ENCODE data around the gene DNAAF9. TPM values are rescaled to one million over a fixed set of nuclear protein-coding genes. Genes with fewer than 3 reads are reported as not detected.

The DNAAF9 gene
- total and polyA plus RNA-seq, 2 donors (not counting 3 experiments of a cell fraction or from before 2014, with no cell fraction given): 7.6 to 20.9 TPM

DNA sequence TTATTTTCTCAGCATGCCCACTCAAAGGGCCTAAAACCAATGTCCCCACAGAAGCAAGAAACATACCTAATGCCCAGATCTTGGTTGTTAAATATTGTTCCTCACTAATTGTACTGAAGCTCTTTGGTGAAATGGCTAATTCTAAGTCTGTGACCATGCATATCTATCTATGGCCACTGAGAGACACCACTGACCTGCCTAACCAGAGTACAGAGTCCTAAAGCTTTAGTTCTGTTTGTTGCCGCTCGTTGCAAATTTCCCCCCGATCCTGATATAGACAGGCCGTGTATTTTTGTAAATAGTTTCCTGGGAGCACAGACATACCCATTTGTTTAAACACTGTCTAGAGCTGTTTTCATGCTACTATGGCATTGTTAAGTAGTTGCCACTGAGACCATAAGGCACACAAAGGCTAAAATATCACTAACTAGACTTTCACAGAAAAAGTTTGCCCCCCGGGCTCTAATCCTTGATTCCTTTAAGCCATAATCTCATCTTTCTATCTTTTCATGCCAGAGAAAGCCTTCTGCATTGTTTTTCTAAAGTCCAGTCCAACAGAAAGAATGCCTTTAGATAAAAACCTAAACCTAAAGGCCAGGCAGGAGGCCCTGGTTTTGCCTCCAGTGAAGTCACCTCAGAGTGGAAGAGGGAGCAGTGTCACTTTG, 48.7 kb downstream of the DNAAF9 start:
- no peak for TF ChIP-seq MAX (IDR thresholded peaks at IDR 0.05; ENCODE audit: insufficient read depth, insufficient read length)
- no peak for TF ChIP-seq EZH2 (IDR thresholded peaks at IDR 0.05; ENCODE audit: borderline replicate concordance, low read depth, low read length, severe bottlenecking)
- no peak for TF ChIP-seq GATA2 (IDR thresholded peaks at IDR 0.05; ENCODE audit: insufficient read depth, insufficient read length, low read depth, low read length)
- no peak for TF ChIP-seq POLR2A (IDR thresholded peaks at IDR 0.05; ENCODE audit: low read depth, low read length)
- TF ChIP-seq, protein P1, sequence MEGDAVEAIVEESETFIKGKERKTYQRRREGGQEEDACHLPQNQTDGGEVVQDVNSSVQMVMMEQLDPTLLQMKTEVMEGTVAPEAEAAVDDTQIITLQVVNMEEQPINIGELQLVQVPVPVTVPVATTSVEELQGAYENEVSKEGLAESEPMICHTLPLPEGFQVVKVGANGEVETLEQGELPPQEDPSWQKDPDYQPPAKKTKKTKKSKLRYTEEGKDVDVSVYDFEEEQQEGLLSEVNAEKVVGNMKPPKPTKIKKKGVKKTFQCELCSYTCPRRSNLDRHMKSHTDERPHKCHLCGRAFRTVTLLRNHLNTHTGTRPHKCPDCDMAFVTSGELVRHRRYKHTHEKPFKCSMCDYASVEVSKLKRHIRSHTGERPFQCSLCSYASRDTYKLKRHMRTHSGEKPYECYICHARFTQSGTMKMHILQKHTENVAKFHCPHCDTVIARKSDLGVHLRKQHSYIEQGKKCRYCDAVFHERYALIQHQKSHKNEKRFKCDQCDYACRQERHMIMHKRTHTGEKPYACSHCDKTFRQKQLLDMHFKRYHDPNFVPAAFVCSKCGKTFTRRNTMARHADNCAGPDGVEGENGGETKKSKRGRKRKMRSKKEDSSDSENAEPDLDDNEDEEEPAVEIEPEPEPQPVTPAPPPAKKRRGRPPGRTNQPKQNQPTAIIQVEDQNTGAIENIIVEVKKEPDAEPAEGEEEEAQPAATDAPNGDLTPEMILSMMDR (IDR thresholded peaks at IDR 0.05; ENCODE audit: extremely low read depth in 1 of 2, insufficient read depth in 1 of 2, low read depth in 1 of 2, low read length in 2 of 2): no peak
- TF ChIP-seq MYC (IDR thresholded peaks at IDR 0.05; ENCODE audit: low read depth, low read length): no peak
- no peak for TF ChIP-seq JUN (IDR thresholded peaks at IDR 0.05; ENCODE audit: borderline replicate concordance, insufficient read depth, insufficient read length, low read depth)
- TF ChIP-seq FOS (IDR thresholded peaks at IDR 0.05; ENCODE audit: borderline replicate concordance, insufficient read depth, low read length): no peak
- TF ChIP-seq POLR2AphosphoS5 (IDR thresholded peaks at IDR 0.05; ENCODE audit: insufficient read depth, low read depth, low read length): no peak
- BruUV-seq (replicated peaks): no TSS peak
- no peak overlapping the region for H3K4me3 ChIP-seq (replicated peaks in 1 of 3; ENCODE audit: insufficient read depth in 1 of 3, low read depth in 1 of 3, low read length in 3 of 3)
- no peaks in the 10 kb centered on the region for H3K9me1 ChIP-seq (replicated peaks; ENCODE audit: control insufficient read depth, extremely low read depth, insufficient read depth, low read length)
- ChIA-PET CTCF (interaction anchor here (0.6 to 1.7 kb wide), 2 partner anchors 318 to 352 kb away, joined by 3 to 4 read pairs; no protein-coding TSS in a partner anchor), POLR2A (no interaction called here)
- no peaks in the 10 kb centered on the region for H4K20me1 ChIP-seq (replicated peaks; ENCODE audit: control insufficient read depth, extremely low read depth, insufficient read depth, low read length)
- no peaks in the 10 kb centered on the region for H3K9me3 ChIP-seq (replicated peaks; ENCODE audit: control insufficient read depth, insufficient read depth, low read length)
- H3K27ac ChIP-seq (ENCODE audit: insufficient read depth, low read depth, low read length): no peak overlapping the region
- H3K4me2 ChIP-seq (ENCODE audit: insufficient read depth, low read length): no peak overlapping the region
- no peaks in the 10 kb centered on the region for H3K79me2 ChIP-seq (ENCODE audit: control insufficient read depth, insufficient read depth, low read length)
- no peaks in the 10 kb centered on the region for H3K4me1 ChIP-seq (ENCODE audit: control insufficient read depth, extremely low read depth, insufficient read depth, low read length)
- H3K9ac ChIP-seq (replicated peaks; ENCODE audit: extremely low read depth, insufficient read depth, low read length): no peak overlapping the region
- DNase-seq (ENCODE audit: low read depth, low spot score) (no peak), FAIRE-seq (no peak)
- dilution Hi-C loops (cut with MboI; ENCODE audit: extremely low pct_ligation_motif_present, low sequenced_read_pairs) (no loop called here), intact Hi-C loops (cut with micrococcal nuclease) (no loop called here)
- no peaks in the 10 kb centered on the region for H3K27me3 ChIP-seq (ENCODE audit: control insufficient read depth in 2 of 2, insufficient read depth in 2 of 2, low read length in 2 of 2)
- H2AFZ ChIP-seq (ENCODE audit: low read depth, low read length): no peak overlapping the region
- H3K36me3 ChIP-seq (ENCODE audit: control insufficient read depth in 2 of 2, extremely low read depth in 1 of 2, insufficient read depth in 2 of 2, low read length in 2 of 2): peaks cover 0 to 3% of the 10 kb centered on the region in 2 experiments

Small RNA genes within 50 kb of the gene (small RNA-seq; reads per million reads assigned to genes)
- gene RF00012 (ENCODE audit: insufficient read depth, insufficient read length, low read depth, low replicate concordance): not detected
- not detected for gene RNU6-1019P (ENCODE audit: insufficient read depth, insufficient read length, low read depth, low replicate concordance)

Other genes with a start within 250 kb of the DNAAF9 start
- 15.0 and 15.7 TPM in 2 replicates for gene FASTKD5, start 247.8 kb downstream of the DNAAF9 start, total RNA-seq
- gene FASTKD5, start 247.8 kb downstream of the DNAAF9 start, polyA plus RNA-seq: 8.5 and 10.8 TPM in 2 replicates
- gene UBOX5, start 247.8 kb downstream of the DNAAF9 start, total RNA-seq: 5.1 and 5.8 TPM in 2 replicates
- gene UBOX5, start 247.8 kb downstream of the DNAAF9 start, polyA plus RNA-seq: 3.5 and 4.6 TPM in 2 replicates
- 3.6 and 4.5 TPM in 2 replicates for gene LZTS3, start 234.1 kb downstream of the DNAAF9 start, total RNA-seq
- 5.7 and 7.3 TPM in 2 replicates for gene LZTS3, start 234.1 kb downstream of the DNAAF9 start, polyA plus RNA-seq
- gene DDRGK1, start 203.0 kb downstream of the DNAAF9 start, total RNA-seq: 52.2 and 54.0 TPM in 2 replicates
- gene DDRGK1, start 203.0 kb downstream of the DNAAF9 start, polyA plus RNA-seq: 41.7 and 48.5 TPM in 2 replicates
- 59.8 and 65.0 TPM in 2 replicates for gene ITPA, start 198.2 kb downstream of the DNAAF9 start, total RNA-seq
- gene ITPA, start 198.2 kb downstream of the DNAAF9 start, polyA plus RNA-seq: 43.2 and 50.7 TPM in 2 replicates
- 10.2 and 15.5 TPM in 2 replicates for gene SLC4A11, start 168.5 kb downstream of the DNAAF9 start, total RNA-seq
- 5.7 and 6.1 TPM in 2 replicates for gene SLC4A11, start 168.5 kb downstream of the DNAAF9 start, polyA plus RNA-seq
- 33.1 and 35.1 TPM in 2 replicates for gene ATRN, start 63.3 kb upstream of the DNAAF9 start, total RNA-seq
- 31.5 and 32.3 TPM in 2 replicates for gene ATRN, start 63.3 kb upstream of the DNAAF9 start, polyA plus RNA-seq

Data from endothelial cell of umbilical vein (primary cell).